Measurements from ENCODE around the gene SORBS1.

SORBS1 gene

DNA sequence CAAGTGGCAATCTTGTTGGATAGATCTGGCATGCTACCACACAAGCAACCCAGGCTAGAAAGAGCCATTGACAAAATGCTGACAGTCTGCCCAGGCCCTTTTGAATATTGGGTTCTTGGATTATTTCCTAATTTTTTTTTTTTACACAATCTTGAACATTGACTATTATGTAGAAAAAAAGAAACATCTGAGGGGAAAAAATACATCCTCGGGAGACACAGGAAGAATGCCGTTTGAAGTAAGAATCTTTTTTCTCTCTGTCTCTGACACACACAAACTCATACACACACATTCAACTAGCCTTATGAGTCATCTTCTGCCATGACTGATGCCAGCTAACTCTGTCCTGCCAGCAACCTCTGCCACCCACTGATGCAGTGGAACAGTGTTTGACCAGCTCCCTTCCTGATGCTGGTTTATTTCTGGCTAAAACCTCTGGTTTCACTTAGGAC, 47.2 kb downstream of the SORBS1 start:
- TF ChIP-seq, protein P1, sequence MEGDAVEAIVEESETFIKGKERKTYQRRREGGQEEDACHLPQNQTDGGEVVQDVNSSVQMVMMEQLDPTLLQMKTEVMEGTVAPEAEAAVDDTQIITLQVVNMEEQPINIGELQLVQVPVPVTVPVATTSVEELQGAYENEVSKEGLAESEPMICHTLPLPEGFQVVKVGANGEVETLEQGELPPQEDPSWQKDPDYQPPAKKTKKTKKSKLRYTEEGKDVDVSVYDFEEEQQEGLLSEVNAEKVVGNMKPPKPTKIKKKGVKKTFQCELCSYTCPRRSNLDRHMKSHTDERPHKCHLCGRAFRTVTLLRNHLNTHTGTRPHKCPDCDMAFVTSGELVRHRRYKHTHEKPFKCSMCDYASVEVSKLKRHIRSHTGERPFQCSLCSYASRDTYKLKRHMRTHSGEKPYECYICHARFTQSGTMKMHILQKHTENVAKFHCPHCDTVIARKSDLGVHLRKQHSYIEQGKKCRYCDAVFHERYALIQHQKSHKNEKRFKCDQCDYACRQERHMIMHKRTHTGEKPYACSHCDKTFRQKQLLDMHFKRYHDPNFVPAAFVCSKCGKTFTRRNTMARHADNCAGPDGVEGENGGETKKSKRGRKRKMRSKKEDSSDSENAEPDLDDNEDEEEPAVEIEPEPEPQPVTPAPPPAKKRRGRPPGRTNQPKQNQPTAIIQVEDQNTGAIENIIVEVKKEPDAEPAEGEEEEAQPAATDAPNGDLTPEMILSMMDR (IDR thresholded peaks at IDR 0.05; ENCODE audit: low read depth, low read length) = no peak
- H3K4me3 ChIP-seq (ENCODE audit: low read depth, low read length) = no peak overlapping the region

DNA sequence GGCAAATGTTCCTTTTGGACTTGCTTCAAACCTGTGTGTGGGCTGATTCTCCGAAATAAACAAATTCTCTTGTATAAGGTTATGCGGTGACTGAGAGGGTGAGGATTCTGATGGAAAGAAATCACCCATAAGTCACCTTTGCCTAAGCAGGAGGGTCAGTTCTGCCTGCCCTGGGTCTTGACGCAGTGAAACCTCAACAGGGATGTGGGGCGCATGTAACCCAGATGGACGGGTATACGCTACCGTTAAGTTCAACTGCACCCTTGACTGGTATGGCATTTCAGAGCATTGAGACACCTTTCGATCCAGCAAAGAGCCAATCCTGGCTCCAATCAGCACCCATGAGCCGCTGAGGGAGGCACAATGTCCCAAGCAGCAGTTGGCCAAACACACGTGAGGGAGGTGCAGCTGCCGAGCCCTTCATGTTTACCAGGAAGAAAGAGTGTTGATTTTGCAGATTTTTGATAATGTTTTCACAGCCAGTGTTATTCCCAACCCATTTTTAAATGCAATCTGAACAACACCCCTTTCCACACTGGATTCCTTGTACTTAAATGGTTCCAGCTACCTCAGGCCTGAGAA, 48.1 kb downstream of the SORBS1 start:
- TF ChIP-seq, protein P1 (IDR thresholded peaks at IDR 0.05; ENCODE audit: low read depth, low read length) = no peak
- H3K4me3 ChIP-seq (ENCODE audit: low read depth, low read length) = no peak overlapping the region

DNA sequence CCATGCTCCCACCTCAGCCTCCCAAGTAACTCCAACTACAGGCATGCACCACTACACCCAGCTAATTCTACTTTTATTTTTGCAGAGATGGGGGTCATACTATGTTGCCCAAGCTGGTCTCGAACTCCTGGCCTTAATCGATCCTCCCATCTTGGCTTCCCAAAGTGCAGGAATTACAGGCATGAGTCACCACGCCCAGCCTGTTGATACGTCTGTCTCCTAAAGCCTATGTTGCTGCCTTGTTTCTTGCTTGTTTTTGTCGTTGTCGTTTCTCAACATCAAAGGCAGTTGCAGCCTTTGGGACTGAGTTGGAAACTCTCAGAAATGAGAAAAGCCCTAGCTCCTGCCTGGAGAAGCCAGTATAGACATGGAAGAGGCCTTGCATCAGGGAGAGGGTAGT, 49.9 kb downstream of the SORBS1 start:
- TF ChIP-seq, protein P1 (IDR thresholded peaks at IDR 0.05; ENCODE audit: low read depth, low read length) = no peak
- no peak overlapping the region for H3K4me3 ChIP-seq (ENCODE audit: low read depth, low read length)

DNA sequence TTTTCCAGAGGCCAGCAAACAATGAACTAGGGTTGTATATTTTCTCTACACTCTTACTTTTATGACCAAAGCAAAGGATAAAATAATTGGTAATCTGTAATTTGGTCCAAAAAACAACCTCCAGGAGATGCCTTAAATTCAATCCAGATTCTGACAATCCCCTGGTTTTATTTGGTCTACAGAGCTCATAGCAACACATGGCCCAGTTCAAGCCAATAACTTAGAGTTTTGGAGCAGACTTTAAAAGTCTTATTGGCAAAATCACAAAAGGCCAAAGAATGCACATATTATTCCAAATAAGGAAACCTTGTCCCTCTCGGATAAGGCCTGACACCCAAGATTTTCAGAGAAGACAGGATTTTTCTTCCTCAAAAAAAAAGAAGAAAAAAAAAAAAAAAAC, 51.9 kb downstream of the SORBS1 start:
- TF ChIP-seq, protein P1 (IDR thresholded peaks at IDR 0.05; ENCODE audit: low read depth, low read length) = no peak
- H3K4me3 ChIP-seq (ENCODE audit: low read depth, low read length) = no peak overlapping the region

DNA sequence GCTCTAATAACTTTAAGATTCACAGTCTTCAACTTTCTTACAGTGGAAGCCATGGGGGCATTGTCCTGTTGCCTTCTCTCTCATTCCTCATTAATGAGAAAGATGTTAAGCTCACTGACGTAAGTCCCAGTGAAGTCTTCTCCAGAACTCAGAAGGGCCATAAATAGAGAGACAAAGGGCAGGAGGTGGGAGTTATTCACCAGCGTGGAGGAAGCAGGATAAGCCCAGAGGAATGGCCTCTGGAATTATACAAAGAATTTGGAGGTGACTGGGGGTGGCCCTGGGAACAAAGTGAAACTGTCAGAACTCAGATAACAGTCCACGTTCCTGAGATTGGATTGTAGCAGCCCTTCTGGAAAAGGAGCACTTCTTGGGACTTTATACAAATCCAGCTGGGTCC, 52.4 kb downstream of the SORBS1 start:
- TF ChIP-seq, protein P1 (IDR thresholded peaks at IDR 0.05; ENCODE audit: low read depth, low read length) = no peak

DNA sequence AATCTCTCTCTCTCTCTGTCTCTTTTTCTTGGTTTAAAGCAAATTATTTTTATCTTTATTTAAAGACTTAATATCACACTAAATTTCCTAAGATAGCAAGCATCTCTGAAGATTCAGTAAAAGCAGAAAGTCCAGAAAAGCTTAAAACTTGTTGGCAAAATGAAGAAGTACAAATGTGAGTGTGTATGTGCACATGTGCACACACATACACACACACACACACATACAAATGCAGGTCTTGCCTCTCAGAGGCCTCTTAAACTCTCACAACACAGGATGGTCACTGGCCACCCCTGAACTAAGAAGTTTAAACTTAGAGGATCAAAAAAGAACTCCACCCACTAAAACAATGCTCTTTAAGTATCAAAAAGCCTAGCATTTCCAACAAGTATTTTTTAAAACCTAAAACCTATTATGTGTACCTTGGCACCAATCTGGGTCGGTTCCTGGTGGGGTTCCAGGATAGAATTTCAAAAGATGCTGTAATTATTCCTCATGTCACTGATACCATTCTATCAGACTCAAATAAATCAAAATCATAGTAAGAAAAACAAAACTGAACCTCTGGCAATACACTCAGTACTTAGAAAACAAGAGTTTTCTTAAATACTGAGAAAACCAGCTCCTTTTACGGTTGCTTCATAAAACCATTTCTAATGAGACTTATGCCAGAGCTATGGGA, 55.0 kb downstream of the SORBS1 start:
- TF ChIP-seq, protein P1 (IDR thresholded peaks at IDR 0.05; ENCODE audit: low read depth, low read length) = no peak
- H3K4me3 ChIP-seq (ENCODE audit: low read depth, low read length) = no peak overlapping the region

More for the DNA sequence above, 52.4 kb downstream of the SORBS1 start:
- H3K4me3 ChIP-seq (ENCODE audit: low read depth, low read length) = no peak overlapping the region

DNA sequence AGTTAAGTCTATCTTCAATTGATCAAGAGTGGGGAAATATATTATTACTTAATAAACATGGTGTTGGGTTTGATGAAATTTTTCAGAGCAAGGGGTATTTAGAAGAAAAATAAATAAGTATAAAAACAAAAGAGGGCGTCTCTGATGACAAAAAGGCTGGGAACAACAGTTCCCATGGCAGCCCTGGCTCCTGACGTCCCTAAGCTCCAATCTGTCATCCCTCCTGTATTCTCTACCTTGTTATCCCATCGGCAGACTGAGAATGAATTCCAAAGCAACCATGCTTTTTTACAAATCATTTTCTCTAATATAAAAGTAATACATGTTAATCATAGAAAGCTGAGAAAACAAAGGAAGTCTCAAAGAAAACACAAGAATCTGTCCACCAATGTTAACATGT, 55.5 kb downstream of the SORBS1 start:
- TF ChIP-seq, protein P1 (IDR thresholded peaks at IDR 0.05; ENCODE audit: low read depth, low read length) = no peak

More for the DNA sequence above, 55.5 kb downstream of the SORBS1 start:
- H3K4me3 ChIP-seq (ENCODE audit: low read depth, low read length) = no peak overlapping the region
